Measurements from ENCODE around the gene SRXN1.

SRXN1 gene

DNA sequence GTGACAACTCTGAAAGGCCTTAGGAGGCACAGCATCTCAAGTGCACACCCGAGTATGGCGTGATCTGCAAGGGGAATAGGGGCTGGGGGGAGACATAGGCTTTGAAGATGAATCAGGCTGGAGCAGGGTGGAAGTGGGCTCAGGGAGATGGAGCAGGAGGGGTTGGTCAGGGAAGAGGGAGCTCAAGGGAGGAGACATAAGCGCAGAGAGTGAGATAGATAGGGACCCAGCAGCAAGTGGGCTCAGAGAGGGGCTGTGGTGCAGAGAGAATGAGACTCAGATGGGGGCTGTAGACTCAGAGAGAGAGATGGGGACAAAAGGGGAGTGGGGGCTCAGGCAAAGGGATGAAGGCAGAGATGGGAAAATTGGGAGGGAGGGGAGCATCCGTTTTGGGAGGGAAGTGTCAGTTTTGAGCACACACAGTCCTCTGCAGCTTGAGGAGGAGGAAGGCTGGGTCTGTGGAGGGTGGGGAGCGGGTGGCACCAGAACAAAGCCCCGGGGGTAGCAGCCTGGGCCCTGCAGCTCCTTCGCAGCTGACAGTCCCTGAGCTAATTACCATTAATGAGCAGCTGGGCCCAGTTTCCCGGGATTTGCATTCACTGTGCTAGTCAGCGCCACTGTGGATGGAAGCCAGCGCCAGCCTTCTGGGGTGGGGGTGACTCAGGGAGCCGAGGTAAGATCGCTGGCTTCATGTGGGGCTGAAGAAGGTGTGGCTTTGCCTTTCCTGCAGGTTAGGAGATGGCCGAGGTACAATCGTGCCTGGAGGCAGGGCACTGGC, 18.7 kb downstream of the SRXN1 start:
- peak in 1 of 2 experiments; percentile 10 for DNase-seq

DNA sequence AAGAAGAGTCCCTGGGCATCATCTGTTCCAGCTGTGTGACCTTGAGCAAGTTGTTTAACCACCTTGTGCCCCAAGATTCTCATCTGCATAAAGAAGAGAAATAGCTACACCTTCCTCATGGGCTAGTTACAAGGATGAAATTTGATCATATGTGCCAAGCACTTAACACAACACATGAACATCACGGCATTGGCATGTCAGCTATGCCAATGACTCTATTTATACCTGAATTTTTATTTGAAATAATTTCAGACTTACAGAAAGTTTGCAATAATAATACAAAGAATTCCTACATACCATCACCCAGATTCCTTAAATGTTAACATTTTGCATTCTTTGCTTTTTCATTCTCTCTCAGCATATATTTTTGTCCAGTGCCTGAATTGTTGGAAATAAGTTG, 21.9 kb downstream of the SRXN1 start:
- DNase-seq = no peak

DNA sequence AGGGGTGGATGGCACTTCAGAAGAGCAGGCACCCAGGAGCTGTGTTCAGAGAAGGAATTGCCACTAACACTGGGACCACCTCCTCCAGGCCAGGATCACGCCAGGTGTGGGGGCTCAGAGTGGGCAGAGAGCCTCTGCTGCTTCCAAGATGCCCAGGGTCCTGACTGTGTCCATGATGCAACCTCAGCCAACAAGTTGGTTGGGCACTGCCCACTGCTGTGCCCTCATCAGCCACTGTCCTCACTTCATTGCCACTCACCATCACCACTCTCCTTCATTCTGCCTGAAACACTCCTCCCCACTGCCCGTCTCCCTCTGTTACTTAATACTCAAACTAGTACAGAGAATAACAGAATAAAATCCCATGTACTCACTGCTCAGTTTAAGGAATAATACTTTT, 26.4 kb downstream of the SRXN1 start:
- no peak for DNase-seq

GRCh38 chr20:625360-625932, 27.6 kb downstream of the SRXN1 start:
- no peak for DNase-seq

- DNase-seq = no peak
These were observed 29.3 kb downstream of the SRXN1 start for GRCh38 chr20:623704-624103.

- no peak for DNase-seq
These were observed 30.0 kb downstream of the SRXN1 start for GRCh38 chr20:623021-623420.

DNA sequence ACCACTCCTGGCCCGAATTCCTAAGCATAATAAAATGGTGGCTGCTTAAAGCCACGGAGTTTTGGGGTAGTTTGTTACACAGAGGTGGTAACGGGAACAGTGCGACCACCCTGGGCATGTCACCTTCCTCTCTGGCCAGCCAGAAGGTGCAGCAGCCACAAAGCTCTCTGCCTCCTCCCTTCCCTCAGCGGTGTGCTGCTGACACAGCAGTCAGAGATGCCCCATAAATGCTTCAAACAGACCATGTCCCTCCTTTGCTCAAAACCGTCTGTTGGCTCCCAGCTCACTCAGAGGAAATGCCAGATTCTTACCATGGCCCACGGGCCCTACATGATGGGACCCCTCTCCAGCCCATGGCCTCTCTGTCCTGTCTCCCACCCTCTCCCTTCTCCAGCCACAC, 30.8 kb downstream of the SRXN1 start:
- no peak for DNase-seq

GRCh38 chr20:621125-621756, 31.8 kb downstream of the SRXN1 start:
- no peak for DNase-seq

DNA sequence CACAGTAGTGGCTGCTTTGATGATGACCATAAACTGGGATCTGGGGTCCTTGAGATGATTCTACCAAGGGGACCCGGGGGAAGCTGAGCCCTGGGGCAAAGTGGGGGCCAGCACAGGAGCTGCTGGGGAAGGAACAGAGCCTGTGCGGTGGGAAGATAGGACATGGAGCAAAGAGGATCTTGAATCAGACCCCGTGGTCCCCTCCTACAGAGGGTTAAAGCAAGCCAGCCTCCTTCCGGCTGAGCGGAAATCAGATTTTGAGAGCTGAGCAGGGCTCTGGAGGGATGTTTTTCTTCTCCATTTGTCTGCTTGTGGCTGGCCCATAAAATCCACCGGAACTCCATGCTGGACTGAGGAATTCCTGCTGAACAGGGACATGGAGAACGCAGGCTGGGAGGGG, 32.8 kb downstream of the SRXN1 start:
- no peak for DNase-seq

DNA sequence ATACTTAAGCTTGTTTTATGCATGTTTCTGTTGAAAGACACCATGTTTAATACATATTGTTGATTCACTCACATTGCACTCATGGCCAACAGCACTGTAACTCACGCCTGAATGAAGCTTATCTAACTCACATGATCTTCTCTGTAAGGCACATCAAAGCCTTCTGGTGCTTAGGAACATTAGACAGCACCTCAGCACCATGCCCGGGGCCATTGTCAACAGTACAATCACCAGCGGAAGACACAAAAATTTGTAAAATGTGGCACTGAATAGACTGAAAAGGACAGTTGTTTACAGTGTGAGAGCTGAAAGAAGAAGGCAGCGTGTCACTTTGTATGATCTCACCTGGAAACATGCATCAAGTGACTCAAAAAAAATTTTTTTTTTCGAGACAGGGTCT, 34.0 kb downstream of the SRXN1 start:
- no peak for DNase-seq

DNA sequence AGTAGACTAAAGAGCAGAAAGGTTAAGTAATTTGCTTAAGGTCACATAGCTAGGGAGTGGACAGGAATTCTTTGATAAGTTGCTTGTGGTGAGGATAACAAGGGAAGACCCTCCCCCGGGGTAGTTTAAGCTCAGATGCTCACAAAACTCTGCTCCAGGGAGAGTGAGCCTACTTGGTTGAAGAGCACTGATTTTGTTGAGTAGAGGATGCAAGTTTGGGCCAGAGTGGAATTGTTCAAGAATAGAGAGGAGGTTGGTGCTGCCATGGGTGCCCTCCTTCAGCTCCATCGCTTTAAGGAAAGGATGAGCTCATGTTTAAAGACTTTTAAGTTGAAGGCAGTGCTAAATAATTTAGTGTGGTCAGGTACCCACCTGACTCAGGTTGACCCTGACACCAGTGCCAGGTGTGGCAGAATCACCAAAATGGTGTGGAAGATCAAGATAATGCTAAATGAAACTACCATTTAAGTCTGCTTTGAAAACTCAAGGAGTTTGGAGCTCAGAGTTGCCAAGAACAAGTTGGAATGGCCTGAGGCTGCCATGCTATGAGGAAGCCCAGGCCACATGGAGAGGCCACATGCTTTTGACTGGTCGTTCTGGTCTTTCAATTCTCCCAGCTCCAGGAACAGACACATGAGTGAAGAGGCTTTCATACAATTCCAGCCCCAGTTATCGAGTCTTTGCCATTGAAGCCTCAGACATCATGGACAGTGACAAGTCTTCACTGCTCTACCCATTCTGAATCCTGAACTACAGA, 34.9 kb downstream of the SRXN1 start:
- no peak for DNase-seq

DNA sequence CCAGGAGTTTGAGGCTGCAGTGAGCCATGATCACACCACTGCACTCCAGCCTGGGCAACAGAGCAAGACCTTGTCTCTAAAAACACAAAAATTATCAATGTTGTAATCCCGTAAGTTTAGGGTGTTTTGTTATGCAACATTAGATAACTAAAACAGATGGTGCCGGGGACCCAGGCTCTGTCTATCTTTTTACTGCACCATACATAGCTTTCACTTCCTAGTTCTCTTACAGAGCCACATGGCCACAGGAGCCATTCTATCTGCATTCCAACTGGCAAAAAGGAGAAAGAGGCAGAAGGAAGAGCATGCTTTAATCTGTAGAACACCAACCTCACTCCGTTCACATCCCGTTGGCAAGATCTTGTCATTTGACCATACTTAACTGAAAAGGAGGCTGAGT, 37.5 kb downstream of the SRXN1 start:
- DNase-seq = no peak

GRCh38 chr20:611843-612185, 41.2 kb downstream of the SRXN1 start:
- DNase-seq = no peak

DNA sequence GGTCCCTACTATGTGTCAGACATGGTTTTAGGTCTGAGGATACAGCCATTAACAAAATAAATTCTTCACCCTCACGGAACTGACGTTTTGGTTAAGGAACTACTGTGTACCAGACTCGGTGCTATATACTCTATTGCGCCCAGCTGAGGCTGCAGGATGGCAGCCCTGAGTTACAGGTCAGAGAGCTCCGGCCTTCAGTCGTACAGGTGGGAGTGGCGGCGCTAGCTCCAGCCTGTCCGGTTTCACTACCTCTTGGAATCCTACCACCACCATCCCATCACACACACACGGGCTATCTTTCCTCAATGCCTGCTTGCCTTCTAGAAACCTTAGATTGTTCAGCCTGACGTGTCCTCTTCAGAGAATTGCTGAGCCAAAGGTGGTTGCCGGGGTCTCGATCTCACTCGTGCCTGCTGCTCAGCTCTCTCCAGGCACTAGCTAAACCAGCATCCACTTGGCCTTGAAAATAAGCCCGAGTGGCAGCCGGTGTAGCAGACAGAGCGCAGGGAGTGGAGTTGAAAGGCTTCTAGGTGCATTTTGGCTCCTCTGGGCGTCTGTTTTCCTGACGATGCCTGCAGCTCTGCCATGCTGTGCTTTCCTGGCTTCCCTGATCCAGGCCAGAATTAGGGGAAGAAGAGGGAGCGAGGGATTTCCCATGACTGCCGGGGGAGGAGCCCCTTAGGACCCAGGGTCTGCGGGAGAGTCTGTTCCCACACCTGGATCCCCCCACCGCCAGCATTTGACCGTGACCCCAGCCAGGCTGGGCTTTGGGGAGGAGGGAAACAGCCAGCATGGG, 41.8 kb downstream of the SRXN1 start:
- no peak for DNase-seq

DNA sequence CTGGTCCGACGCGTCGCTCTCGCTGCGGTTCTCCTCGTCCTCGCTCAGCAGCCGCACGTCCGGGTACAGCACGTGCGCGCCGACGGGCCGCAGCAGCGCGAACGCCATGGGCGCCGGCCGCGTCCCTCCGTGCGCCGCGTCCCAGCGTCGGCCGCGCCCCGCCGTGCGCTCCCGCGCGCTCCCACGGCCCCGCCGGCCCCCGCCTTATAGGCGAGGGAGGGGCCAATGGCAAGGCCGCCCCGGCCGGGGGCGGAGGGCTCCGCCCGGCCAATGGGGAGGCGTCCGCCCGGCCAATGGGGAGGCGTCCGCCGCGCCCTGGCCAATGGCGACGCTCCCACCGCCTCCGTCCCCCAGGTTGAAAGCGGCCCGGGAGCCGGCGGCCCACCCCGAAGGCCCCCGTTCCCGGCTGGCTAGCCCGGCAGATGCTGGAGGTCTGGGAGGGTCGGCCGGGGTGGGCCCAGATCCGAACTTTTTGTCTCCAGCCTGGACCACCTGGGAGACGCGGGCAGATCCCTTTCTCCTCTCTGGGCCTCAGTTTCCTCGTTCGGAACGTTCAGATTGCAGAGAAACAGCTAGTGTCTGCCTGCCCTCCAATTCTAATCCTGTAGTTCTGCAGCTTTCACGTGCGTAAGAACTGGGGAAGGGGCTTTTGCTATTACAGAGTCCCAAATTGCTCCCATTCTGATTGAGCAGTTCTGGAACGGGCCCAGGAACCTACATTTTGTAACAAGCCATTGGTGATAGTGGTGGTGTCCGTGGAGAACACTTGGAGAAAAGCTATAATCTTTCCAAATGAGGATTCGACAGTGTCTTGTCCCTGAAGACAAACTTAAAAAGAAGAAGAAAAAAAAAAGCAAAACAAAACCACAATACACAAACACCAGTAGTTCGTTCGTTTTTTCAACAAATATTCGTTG, 42.6 kb downstream of the SRXN1 start, which contains the start of gene TCF15:
TCF15 (minus strand) TSS at position 180 of the 917 bp plus-strand sequence; CDS start at position 108, 72 bp downstream.
- DNase-seq = peak; percentile 55 to 95

DNA sequence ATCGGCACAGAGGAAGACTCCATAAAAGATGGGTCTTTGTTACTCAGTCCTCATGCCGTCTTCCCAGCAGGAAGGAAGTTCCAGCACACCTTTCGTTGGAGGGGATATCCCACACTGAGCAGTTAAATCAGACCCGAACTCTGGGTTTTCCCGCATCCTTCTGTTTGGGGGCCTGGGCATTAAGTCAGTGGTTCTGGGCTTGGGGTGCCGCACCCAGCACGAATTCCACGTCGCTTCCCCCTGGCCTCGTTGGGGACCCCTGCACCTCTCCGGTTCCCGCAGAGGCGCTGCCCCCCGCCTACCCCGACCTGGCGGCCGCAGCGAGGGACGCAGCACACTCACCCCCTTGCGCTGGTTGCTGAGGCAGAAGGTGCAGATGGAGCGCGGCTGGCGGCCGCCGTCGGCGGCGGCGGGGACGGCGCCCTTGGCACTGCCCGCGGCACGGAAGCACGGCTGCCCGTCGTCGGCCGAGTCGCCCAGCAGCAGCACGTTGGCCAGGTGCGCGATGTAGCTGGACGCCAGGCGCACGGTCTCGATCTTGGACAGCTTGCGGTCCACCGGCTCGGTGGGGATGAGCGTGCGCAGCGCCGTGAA, 43.5 kb downstream of the SRXN1 start:
- DNase-seq = peak in 1 of 2 experiments; percentile 14

GRCh38 chr20:608970-609369, 44.0 kb downstream of the SRXN1 start:
- no peak for DNase-seq

GRCh38 chr20:607476-607875, 45.5 kb downstream of the SRXN1 start:
- no peak for DNase-seq

DNA sequence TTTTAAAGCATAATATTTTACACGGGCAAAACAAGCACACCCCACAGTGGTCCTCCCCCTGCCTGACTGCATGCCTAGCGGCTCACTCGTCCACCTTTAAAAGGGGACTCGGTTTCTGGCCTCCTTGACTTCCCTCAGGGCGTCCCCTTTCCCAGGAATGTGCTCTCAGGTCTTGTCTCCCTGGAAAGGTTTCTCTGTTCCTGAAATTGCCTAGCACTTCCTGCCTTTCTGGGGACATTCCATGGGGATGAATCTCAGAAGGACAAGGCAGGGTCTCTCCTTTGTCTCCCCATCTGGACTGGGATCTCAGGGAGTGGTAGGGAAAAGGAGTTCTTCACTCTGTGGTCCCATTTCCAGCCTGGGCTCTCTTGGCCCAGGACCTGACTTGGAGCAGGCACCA, 47.8 kb downstream of the SRXN1 start:
- DNase-seq = no peak

GRCh38 chr20:603116-603640, 49.8 kb downstream of the SRXN1 start:
- DNase-seq = no peak
